ENCODE data around the gene NLGN1. TPM values are rescaled to one million over a fixed set of nuclear protein-coding genes. Genes with fewer than 3 reads are reported as not detected.

The NLGN1 gene
- total RNA-seq, 1 experiment from 2014 or later: 5.2 TPM

- no peaks in the 10 kb centered on the region for H3K27me3 ChIP-seq (ENCODE audit: insufficient read depth, low read length)
- no peak overlapping the region for H2BK5ac ChIP-seq (ENCODE audit: insufficient read length, low read length)
- Mint-ChIP-seq H3K27me3 (ENCODE audit: low read depth) (no peaks in the 10 kb centered on the region), H3K9me3 (no peaks in the 10 kb centered on the region), H3K4me3 (no peak overlapping the region), H3K27ac (no peak overlapping the region; a peak in 1 of 7 replicates), H3K36me3 (ENCODE audit: insufficient read depth in 1 of 3, low read depth in 3 of 3) (no peaks in the 10 kb centered on the region), H3K4me1 (peaks cover 10 to 13% of the 10 kb centered on the region in 2 experiments)
- H3K56ac ChIP-seq (ENCODE audit: insufficient read length, low read depth, low read length): no peak overlapping the region
- no peak overlapping the region for H3K23ac ChIP-seq (ENCODE audit: insufficient read length, low read depth, low read length)
- H2BK20ac ChIP-seq (ENCODE audit: low read depth, low read length, poor library complexity, severe bottlenecking): no peak overlapping the region
- TF ChIP-seq, protein P1, sequence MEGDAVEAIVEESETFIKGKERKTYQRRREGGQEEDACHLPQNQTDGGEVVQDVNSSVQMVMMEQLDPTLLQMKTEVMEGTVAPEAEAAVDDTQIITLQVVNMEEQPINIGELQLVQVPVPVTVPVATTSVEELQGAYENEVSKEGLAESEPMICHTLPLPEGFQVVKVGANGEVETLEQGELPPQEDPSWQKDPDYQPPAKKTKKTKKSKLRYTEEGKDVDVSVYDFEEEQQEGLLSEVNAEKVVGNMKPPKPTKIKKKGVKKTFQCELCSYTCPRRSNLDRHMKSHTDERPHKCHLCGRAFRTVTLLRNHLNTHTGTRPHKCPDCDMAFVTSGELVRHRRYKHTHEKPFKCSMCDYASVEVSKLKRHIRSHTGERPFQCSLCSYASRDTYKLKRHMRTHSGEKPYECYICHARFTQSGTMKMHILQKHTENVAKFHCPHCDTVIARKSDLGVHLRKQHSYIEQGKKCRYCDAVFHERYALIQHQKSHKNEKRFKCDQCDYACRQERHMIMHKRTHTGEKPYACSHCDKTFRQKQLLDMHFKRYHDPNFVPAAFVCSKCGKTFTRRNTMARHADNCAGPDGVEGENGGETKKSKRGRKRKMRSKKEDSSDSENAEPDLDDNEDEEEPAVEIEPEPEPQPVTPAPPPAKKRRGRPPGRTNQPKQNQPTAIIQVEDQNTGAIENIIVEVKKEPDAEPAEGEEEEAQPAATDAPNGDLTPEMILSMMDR (conservative IDR thresholded peaks at IDR 0.05): no peak
- no peak overlapping the region for H3K18ac ChIP-seq (ENCODE audit: insufficient read length, low read depth, low read length)
- no peak for DNase-seq
- no peak overlapping the region for H4K8ac ChIP-seq (replicated peaks; ENCODE audit: insufficient read length, low read depth, low read length)
- H3K9me3 ChIP-seq (ENCODE audit: control insufficient read depth, low read depth, low read length): no peaks in the 10 kb centered on the region
- no peak overlapping the region for H3K27ac ChIP-seq (ENCODE audit: insufficient read length, low read depth, low read length)
- H3K9ac ChIP-seq (ENCODE audit: extremely low read depth, insufficient read length, low read length): no peak overlapping the region
- no CpG with 5 or more reads among the region's 5 CpGs for WGBS (ENCODE audit: extremely low coverage, insufficient read length, low lambda C conversion rate)
- no peaks in the 10 kb centered on the region for H3K23me2 ChIP-seq (ENCODE audit: insufficient read length, low read depth, low read length, poor library complexity, severe bottlenecking)
- H2AK5ac ChIP-seq (ENCODE audit: insufficient read length, low read length): no peak overlapping the region
- no peak overlapping the region for H3K14ac ChIP-seq (ENCODE audit: insufficient read depth, low read length)
- no peaks in the 10 kb centered on the region for H3K79me1 ChIP-seq (ENCODE audit: insufficient read depth, low read depth, low read length, poor library complexity, severe bottlenecking)
- no peaks in the 10 kb centered on the region for H3K4me1 ChIP-seq (ENCODE audit: insufficient read depth, low read length)
- H4K5ac ChIP-seq (ENCODE audit: insufficient read length, low read depth, low read length): no peak overlapping the region
- no peaks in the 10 kb centered on the region for H3K79me2 ChIP-seq (ENCODE audit: insufficient read depth, low read length)
- no peak overlapping the region for H2BK120ac ChIP-seq (ENCODE audit: low read depth, low read length, poor library complexity, severe bottlenecking)
- H2BK15ac ChIP-seq (ENCODE audit: low read depth, low read length): no peak overlapping the region
- H4K91ac ChIP-seq (ENCODE audit: insufficient read length, low read depth, low read length): no peak overlapping the region
- H3K4me2 ChIP-seq (ENCODE audit: insufficient read depth, insufficient read length, low read length): no peak overlapping the region
- H3K4ac ChIP-seq (ENCODE audit: low read depth, low read length): no peak overlapping the region
- H2BK12ac ChIP-seq (ENCODE audit: insufficient read length, low read depth, low read length): no peak overlapping the region
- no peak overlapping the region for H3T11ph ChIP-seq (ENCODE audit: low read length)
- no peaks in the 10 kb centered on the region for H4K20me1 ChIP-seq (ENCODE audit: control insufficient read depth, insufficient read depth, insufficient read length)
- no peak overlapping the region for H2AFZ ChIP-seq (ENCODE audit: low read length)
These were observed 799.9 kb downstream of the NLGN1 start for GRCh38 chr3:174197416-174197815.

All from H9 (cell line).